Measurements from ENCODE around the gene STK40.

STK40 gene

GRCh38 chr1:36304521-36304920 is 81.2 kb downstream of the STK40 start:
- Mint-ChIP-seq H3K4me3 (no peak overlapping the region), H3K27me3 (no peaks in the 10 kb centered on the region), H3K9me3 (no peaks in the 10 kb centered on the region), H3K27ac (peak overlapping the region in 1 of 2 donors; percentile 70), H3K4me1 (peaks cover 70% of the 10 kb centered on the region)
- ATAC-seq: no peak
- DNase-seq: no peak

- DNase-seq (no peak), ATAC-seq (no peak)
- Mint-ChIP-seq H3K4me1 (peaks cover 77% of the 10 kb centered on the region), H3K4me3 (no peak overlapping the region), H3K9me3 (no peaks in the 10 kb centered on the region), H3K27ac (peak overlapping the region in 1 of 2 donors; percentile 90), H3K27me3 (no peaks in the 10 kb centered on the region)
These were observed 81.9 kb downstream of the STK40 start for GRCh38 chr1:36303650-36304360.

DNA sequence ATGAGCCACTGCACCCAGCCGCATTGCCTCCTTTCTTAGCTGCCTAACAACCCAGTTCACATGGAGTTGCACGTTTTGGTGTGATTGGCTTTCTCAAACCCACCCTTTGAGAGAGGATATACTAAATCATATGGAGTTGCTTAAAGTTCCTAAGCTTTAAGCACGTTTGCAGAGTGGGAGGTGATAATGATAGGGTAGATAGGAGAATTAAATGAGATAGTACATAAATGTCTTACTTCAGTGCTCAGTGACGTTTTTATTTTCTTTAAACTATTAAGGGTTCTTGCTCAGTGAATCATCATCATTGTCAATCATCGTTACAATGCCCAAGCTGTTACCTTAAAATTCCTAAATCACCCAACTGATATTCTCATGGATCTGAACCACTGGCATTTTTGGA is 82.5 kb downstream of the STK40 start:
- H3K27ac Mint-ChIP-seq: no peak overlapping the region
- H3K4me1 Mint-ChIP-seq: peaks cover 77% of the 10 kb centered on the region
- no peaks in the 10 kb centered on the region for H3K9me3 Mint-ChIP-seq
- H3K4me3 Mint-ChIP-seq: no peak overlapping the region
- ATAC-seq (no peak), DNase-seq (no peak)
- no peaks in the 10 kb centered on the region for H3K27me3 Mint-ChIP-seq

- peaks cover 59% of the 10 kb centered on the region for H3K4me1 Mint-ChIP-seq
- DNase-seq (no peak), ATAC-seq (no peak)
- H3K4me3 Mint-ChIP-seq: no peak overlapping the region
- peak overlapping the region in 1 of 2 donors; percentile 88 for H3K27ac Mint-ChIP-seq
- H3K9me3 Mint-ChIP-seq: no peaks in the 10 kb centered on the region
- H3K27me3 Mint-ChIP-seq: no peaks in the 10 kb centered on the region
These were observed 84.5 kb downstream of the STK40 start for GRCh38 chr1:36301220-36301619.

GRCh38 chr1:36300526-36300925 is 85.2 kb downstream of the STK40 start:
- Mint-ChIP-seq H3K27me3 (no peaks in the 10 kb centered on the region), H3K9me3 (no peaks in the 10 kb centered on the region), H3K4me3 (no peak overlapping the region), H3K27ac (peak overlapping the region in 1 of 2 donors; percentile 78), H3K4me1 (peaks cover 52% of the 10 kb centered on the region)
- DNase-seq (no peak), ATAC-seq (peak; percentile 53)

- Mint-ChIP-seq H3K4me1 (peaks cover 36% of the 10 kb centered on the region), H3K4me3 (no peak overlapping the region), H3K27ac (peak overlapping the region in 1 of 2 donors; percentile 63), H3K27me3 (no peaks in the 10 kb centered on the region), H3K9me3 (no peaks in the 10 kb centered on the region)
- ATAC-seq (no peak), DNase-seq (no peak)
These were observed 87.1 kb downstream of the STK40 start for GRCh38 chr1:36298640-36299039.

DNA sequence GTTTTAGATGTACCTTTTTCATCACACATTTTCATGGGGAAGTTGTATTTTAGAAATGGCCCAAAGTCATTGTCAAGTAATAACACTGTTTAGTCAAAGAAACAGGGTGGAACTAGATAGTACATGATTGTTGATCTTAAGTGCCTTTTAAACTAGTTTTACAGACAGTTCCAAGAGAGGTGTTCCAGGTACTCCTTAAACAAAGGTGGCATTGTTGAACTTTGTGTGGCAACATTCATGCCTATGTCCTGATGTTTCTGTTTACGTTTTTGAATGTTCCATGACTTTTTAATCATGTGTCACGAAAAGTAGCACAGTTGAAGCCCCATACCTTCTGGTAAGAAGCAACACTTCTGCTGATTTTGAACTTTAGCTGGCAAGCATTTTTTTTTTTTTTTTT is 88.7 kb downstream of the STK40 start:
- H3K27ac Mint-ChIP-seq: no peak overlapping the region
- peaks cover 24% of the 10 kb centered on the region for H3K4me1 Mint-ChIP-seq
- no peak for DNase-seq
- H3K4me3 Mint-ChIP-seq: no peak overlapping the region
- no peak for ATAC-seq
- H3K27me3 Mint-ChIP-seq: no peaks in the 10 kb centered on the region
- H3K9me3 Mint-ChIP-seq: no peaks in the 10 kb centered on the region

DNA sequence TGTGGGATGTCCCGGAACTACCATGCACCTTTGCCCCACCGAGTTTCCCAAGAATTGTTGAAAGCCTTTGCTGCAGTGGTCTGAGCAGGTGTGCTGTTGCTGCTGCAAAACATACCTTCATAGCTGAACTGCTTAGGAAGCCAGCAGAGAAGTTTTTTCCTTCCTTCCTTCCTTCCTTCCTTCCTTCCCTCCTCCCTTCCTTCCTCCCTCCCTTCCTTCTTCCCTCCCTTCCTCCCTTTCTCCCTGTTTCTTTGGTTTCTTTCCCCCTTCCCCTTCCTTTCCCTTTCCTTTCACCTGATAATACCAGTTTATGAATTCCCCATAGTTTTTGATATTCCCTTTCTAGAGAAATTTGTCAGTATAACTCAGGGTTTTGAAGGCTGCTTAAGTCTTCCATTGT is 90.3 kb downstream of the STK40 start:
- H3K9me3 Mint-ChIP-seq: no peaks in the 10 kb centered on the region
- no peak overlapping the region for H3K27ac Mint-ChIP-seq
- H3K4me1 Mint-ChIP-seq: peaks cover 19% of the 10 kb centered on the region
- ATAC-seq (no peak), DNase-seq (no peak)
- H3K27me3 Mint-ChIP-seq: no peaks in the 10 kb centered on the region
- no peak overlapping the region for H3K4me3 Mint-ChIP-seq
